ENCODE results near the gene TCEAL3.
A peak's percentile ranks its signal among the peaks of the same experiment; 100 is the strongest.
"Not testable (repeated sequence)": the region's sequence is repeated elsewhere in the genome, so short reads cannot be mapped to it uniquely, and the experiment has no call there.

TCEAL3 gene

GRCh38 chrX:103573202-103573601 lies 34.6 kb upstream of the TCEAL3 start:
- TF ChIP-seq CTCF (conservative IDR thresholded peaks at IDR 0.05; ENCODE audit: low read depth, low read length), result no peak
- DNase-seq (ENCODE audit: low read depth), result no peak

DNA sequence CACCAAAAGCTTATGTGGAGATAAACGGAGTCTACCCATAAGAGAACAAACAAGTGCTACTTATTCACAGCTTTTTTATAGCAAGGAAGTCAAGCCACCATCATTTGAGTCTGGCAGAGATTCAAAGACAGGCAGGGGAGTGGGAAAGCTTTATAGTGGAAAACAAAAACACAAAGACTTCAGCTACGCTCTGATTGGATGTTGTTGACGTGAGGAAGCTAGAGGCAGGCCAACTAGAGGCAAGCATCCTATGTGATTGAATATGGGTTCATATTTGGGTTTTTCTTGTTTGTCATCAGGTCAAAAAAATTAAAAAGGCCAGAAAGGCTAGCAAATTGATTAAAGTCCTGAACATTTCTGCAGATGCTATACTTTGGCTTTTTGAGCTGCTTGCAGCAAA lies 23.2 kb upstream of the TCEAL3 start:
- TF ChIP-seq CTCF (conservative IDR thresholded peaks at IDR 0.05; ENCODE audit: low read depth, low read length), result no peak
- H3K4me3 ChIP-seq (ENCODE audit: low read length), result peak overlapping the region; percentile 80
- no peak for DNase-seq (ENCODE audit: low read depth)

More at GRCh38 chrX:103573202-103573601, 34.6 kb upstream of the TCEAL3 start:
- no peak overlapping the region for H3K4me3 ChIP-seq (ENCODE audit: low read length)

GRCh38 chrX:103585411-103586313 lies 22.1 kb upstream of the TCEAL3 start, which contains the start of gene TCEAL4:
TCEAL4 (plus strand) TSS chrX:103585515; CDS start chrX:103586676, 1,161 bp downstream.
- no peak for DNase-seq (ENCODE audit: low read depth)
- TF ChIP-seq CTCF (conservative IDR thresholded peaks at IDR 0.05; ENCODE audit: low read depth, low read length), result no peak
- peak within 1 kb of the TSS; percentile 80 for H3K4me3 ChIP-seq (ENCODE audit: low read length)

DNA sequence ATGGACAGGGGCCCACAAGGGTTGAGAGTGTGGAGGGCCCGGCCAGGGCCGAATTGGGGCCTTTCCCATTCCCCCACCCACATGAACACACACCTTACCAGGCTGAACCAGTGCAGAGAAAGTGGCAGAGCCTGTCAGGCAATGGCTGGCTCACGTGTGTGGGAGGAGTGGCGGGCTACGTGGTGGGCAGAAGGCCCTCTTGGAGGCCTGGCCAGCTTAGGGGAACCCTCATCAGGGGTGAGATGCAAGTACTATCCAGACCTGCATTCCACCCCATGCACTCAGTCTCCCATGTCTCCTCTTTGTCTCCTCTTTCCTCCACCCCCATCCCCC lies 21.5 kb upstream of the TCEAL3 start:
- H3K4me3 ChIP-seq (ENCODE audit: low read length), result peak overlapping the region; percentile 80
- no peak for DNase-seq (ENCODE audit: low read depth)
- TF ChIP-seq CTCF (conservative IDR thresholded peaks at IDR 0.05; ENCODE audit: low read depth, low read length), result no peak

DNA sequence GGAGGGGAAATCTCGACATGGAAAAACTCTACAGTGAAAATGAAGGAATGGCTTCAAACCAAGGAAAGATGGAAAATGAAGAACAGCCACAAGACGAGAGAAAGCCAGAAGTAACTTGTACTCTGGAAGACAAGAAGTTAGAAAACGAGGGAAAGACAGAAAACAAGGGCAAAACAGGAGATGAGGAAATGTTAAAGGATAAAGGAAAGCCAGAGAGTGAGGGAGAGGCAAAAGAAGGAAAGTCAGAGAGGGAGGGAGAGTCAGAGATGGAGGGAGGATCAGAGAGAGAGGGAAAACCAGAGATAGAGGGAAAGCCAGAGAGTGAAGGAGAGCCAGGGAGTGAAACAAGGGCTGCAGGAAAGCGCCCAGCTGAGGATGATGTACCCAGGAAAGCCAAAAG lies 21.1 kb upstream of the TCEAL3 start:
- peak overlapping the region; percentile 80 for H3K4me3 ChIP-seq (ENCODE audit: low read length)
- no peak for TF ChIP-seq CTCF (conservative IDR thresholded peaks at IDR 0.05; ENCODE audit: low read depth, low read length)
- no peak for DNase-seq (ENCODE audit: low read depth)

- H3K4me3 ChIP-seq (ENCODE audit: low read length); DNase-seq (ENCODE audit: low read depth): not testable (repeated sequence)
Observed at GRCh38 chrX:103592295-103592694, 15.5 kb upstream of the TCEAL3 start.

DNA sequence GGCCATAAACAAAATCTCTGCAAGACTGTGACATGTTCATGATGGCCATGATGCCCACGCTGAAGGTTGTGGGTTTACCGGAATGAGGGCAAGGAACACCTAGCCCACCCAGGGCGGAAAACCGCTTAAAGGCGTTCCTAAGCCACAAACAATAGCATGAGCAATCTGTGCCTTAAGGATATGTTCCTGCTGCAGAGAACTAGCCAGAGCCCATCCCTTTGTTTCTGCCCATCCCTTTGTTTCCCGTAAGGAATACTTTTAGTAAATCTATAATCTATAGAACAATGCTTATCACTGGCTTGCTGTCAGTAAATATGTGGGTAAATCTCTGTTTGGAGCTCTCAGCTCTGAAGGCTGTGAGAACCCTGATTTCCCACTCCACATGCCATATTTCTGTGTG lies 12.6 kb upstream of the TCEAL3 start:
- not testable (repeated sequence) for DNase-seq (ENCODE audit: low read depth)

DNA sequence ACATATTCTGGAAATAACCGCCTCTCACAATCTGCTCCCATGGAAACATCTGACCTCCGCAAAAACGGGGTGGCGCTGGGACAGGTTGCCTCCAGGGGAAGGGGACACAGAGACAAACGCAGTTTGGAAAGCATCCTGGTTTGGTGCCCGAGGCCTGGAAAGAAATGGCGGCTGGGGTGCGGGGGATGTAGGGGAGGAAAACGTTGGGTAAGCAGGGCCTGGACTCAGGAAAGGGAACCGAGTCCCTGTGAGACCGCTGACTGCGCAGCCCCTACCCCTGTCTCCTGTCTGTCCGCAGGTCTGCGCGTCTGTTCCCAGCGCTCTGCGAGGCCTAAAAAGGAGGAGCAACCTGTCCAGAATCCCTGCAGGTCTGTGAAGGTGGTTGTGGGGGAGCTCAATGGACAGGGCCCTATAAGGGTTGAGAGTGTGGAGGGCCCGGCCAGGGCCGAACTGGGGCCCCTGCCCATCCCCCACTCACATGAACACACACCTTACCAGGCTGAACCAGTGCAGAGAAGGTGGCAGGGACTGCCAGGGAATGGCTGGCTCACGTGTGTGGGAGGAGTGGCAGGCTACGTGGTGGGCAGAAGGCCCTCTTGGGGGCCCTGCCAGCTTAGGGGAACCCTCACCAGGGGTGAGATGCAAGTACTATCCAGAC lies 672 bp downstream of the TCEAL3 start:
- no peak for TF ChIP-seq CTCF (conservative IDR thresholded peaks at IDR 0.05; ENCODE audit: low read depth, low read length)
- DNase-seq (ENCODE audit: low read depth), result no peak
- peak overlapping the region; percentile 69 for H3K4me3 ChIP-seq (ENCODE audit: low read length)

More for the DNA sequence above, 12.6 kb upstream of the TCEAL3 start:
- H3K4me3 ChIP-seq (ENCODE audit: low read length), result not testable (repeated sequence)

Measured in retinal pigment epithelial cell (primary cell).